Nephron (organoid): ENCODE results near the gene NKX2-4.
"Not testable (repeated sequence)": the region's sequence is repeated elsewhere in the genome, so short reads cannot be mapped to it uniquely, and the experiment has no call there.

Experiments
- H3K27ac Mint-ChIP-seq, 3 experiments: 2 replicates each; pipeline ENCODE4 v1.8.0; 2020; ENCODE audit warnings: mixed read lengths in 3 of 3, mild to moderate bottlenecking in 2 of 3, moderate library complexity in 1 of 3
- H3K27me3 Mint-ChIP-seq: 2 replicates; pipeline ENCODE4 v1.8.0; 2021; ENCODE audit warnings: low read depth, mild to moderate bottlenecking, moderate library complexity, mixed read lengths
- H3K36me3 Mint-ChIP-seq: 2 replicates; pipeline ENCODE4 v1.8.0; 2020; ENCODE audit warnings: low read depth, mixed read lengths
- H3K4me1 Mint-ChIP-seq: 2 replicates; pipeline ENCODE4 v1.8.0; 2020; ENCODE audit warnings: mixed read lengths
- H3K4me3 Mint-ChIP-seq, 3 experiments: 2 replicates each; pipeline ENCODE4 v1.8.0; 2020; ENCODE audit warnings: mild to moderate bottlenecking in 3 of 3, mixed read lengths in 3 of 3, moderate library complexity in 2 of 3
- H3K9me3 Mint-ChIP-seq: 2 replicates; pipeline ENCODE4 v1.8.0; 2020; ENCODE audit warnings: mixed read lengths
- CTCF ChIP-seq, 3 experiments: fragments of 200-600 bp; sonication (generic); IDR thresholded peaks; one replicate each; pipeline ENCODE4 v1.5.0; 2021; ENCODE audit warnings: antibody characterized with exemption in 3 of 3; ENCODE audit not compliant: unreplicated experiment in 3 of 3

NKX2-4 gene

DNA sequence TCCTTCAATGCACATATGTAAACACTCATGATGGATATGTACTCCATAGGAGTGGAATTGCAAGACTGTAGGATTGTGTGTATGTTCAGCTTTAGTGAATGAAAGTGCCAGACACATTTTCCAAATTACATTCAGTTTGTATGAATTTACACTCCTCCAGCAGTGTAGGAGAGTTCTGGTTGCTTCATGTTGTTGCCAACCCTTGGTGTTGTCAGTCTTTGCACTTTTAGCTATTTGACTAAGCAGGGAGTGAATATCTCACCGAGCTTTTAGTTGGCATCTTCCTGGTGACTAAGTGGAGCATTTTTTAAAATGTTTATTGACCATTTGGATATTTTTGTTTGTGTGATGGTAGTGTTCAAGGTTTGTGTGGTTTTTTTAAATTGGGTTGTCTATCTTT lies 23.9 kb downstream of the NKX2-4 start:
- H3K36me3 Mint-ChIP-seq: peaks cover 57% of the 10 kb centered on the region
- H3K4me3 Mint-ChIP-seq: no peak overlapping the region
- peaks cover 4% of the 10 kb centered on the region for H3K4me1 Mint-ChIP-seq
- TF ChIP-seq CTCF (IDR thresholded peaks at IDR 0.05; ENCODE audit: unreplicated experiment in 3 of 3): no peak
- no peaks in the 10 kb centered on the region for H3K9me3 Mint-ChIP-seq
- H3K27me3 Mint-ChIP-seq: no peaks in the 10 kb centered on the region
- H3K27ac Mint-ChIP-seq: no peak overlapping the region

DNA sequence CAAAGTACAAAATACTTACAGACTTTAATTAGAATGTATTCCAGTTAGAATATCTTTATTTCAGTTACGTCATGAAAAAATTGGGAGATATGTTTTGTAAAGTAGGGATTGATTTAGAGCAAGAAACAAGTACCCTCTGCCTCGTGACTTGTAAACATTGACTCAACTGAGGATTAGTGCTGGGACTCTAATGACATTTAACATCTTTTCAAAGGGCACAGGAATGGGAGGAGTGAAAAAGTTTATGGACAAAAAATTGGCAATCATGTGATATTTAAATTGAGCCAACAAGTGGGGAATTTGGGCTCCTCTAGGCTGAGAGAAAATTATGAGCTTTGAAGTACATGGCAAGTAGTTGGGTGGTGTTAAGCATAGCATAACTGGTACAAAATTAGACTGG lies 25.3 kb downstream of the NKX2-4 start:
- no peak overlapping the region for H3K4me3 Mint-ChIP-seq
- no peak for TF ChIP-seq CTCF (IDR thresholded peaks at IDR 0.05; ENCODE audit: unreplicated experiment in 3 of 3)
- H3K27ac Mint-ChIP-seq: no peak overlapping the region
- no peaks in the 10 kb centered on the region for H3K9me3 Mint-ChIP-seq
- H3K36me3 Mint-ChIP-seq: peaks cover 59% of the 10 kb centered on the region
- peaks cover 4% of the 10 kb centered on the region for H3K4me1 Mint-ChIP-seq
- no peaks in the 10 kb centered on the region for H3K27me3 Mint-ChIP-seq

- peaks cover 60% of the 10 kb centered on the region for H3K36me3 Mint-ChIP-seq
- H3K4me1 Mint-ChIP-seq: peaks cover 4% of the 10 kb centered on the region
- peak overlapping the region in 1 of 3 experiments; percentile 15 for H3K27ac Mint-ChIP-seq
- no peaks in the 10 kb centered on the region for H3K27me3 Mint-ChIP-seq
- H3K4me3 Mint-ChIP-seq: no peak overlapping the region
- no peaks in the 10 kb centered on the region for H3K9me3 Mint-ChIP-seq
- no peak for TF ChIP-seq CTCF (IDR thresholded peaks at IDR 0.05; ENCODE audit: unreplicated experiment in 3 of 3)
Measured at GRCh38 chr20:21371193-21371592, 26.1 kb downstream of the NKX2-4 start.

DNA sequence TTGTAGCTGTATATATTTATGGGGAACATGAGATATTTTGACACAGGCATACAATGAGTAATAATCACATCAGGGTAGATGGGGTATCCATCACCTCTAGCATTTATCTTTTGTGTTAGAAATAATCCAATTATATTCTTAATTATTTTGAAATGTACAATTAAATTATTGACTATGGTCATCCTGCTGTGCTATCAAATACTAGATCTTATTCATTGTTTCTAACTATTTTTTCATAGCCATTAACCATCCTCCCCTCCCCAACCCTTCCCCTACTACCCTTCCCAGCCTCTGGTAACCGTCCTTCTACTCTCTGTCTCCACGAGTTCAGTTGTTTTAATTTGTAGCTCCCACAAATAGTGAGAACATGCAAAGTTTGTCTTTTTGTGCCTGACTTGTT lies 28.5 kb downstream of the NKX2-4 start:
- Mint-ChIP-seq H3K27me3 (no peaks in the 10 kb centered on the region), H3K9me3 (no peaks in the 10 kb centered on the region)
- TF ChIP-seq CTCF (IDR thresholded peaks at IDR 0.05; ENCODE audit: unreplicated experiment in 3 of 3): no peak

GRCh38 chr20:21366273-21366672 lies 31.1 kb downstream of the NKX2-4 start:
- not testable (repeated sequence) for H3K27ac Mint-ChIP-seq, H3K4me1 Mint-ChIP-seq, H3K9me3 Mint-ChIP-seq, H3K4me3 Mint-ChIP-seq, H3K27me3 Mint-ChIP-seq
- H3K36me3 Mint-ChIP-seq: peaks cover 59% of the 10 kb centered on the region

More for the DNA sequence above, 28.5 kb downstream of the NKX2-4 start:
- Mint-ChIP-seq H3K27ac (no peak overlapping the region), H3K36me3 (peaks cover 51% of the 10 kb centered on the region), H3K4me3 (no peak overlapping the region), H3K4me1 (peaks cover 4% of the 10 kb centered on the region)

- Mint-ChIP-seq H3K27ac (no peak overlapping the region), H3K9me3 (no peaks in the 10 kb centered on the region), H3K36me3 (peaks cover 59% of the 10 kb centered on the region), H3K27me3 (no peaks in the 10 kb centered on the region), H3K4me3 (no peak overlapping the region), H3K4me1 (no peaks in the 10 kb centered on the region)
- TF ChIP-seq CTCF (IDR thresholded peaks at IDR 0.05; ENCODE audit: unreplicated experiment in 3 of 3): no peak
Measured at GRCh38 chr20:21365771-21366170, 31.6 kb downstream of the NKX2-4 start.
